GM12875 (cell line): Measurements from ENCODE around the gene FZD10.

Source experiments
- H3K4me3 ChIP-seq: one replicate; pipeline ENCODE4 v1.5.1; 2011; ENCODE audit warnings: low read depth, low read length, control low read depth
- CTCF ChIP-seq: IDR thresholded peaks from 2 replicates; pipeline ENCODE4 v1.5.1; 2011; ENCODE audit warnings: low read depth, mild to moderate bottlenecking, control low read depth, inconsistent platforms, low read length, moderate library complexity, borderline replicate concordance; ENCODE audit not compliant: insufficient read depth

The FZD10 gene

GRCh38 chr12:130179191-130179590 lies 16.9 kb downstream of the FZD10 start:
- no peak for TF ChIP-seq CTCF
- no peak overlapping the region for H3K4me3 ChIP-seq

- no peak overlapping the region for H3K4me3 ChIP-seq
- no peak for TF ChIP-seq CTCF
These were observed 17.4 kb downstream of the FZD10 start for GRCh38 chr12:130179621-130180020.

- H3K4me3 ChIP-seq = no peak overlapping the region
These were observed 18.9 kb downstream of the FZD10 start for GRCh38 chr12:130181211-130181610.

GRCh38 chr12:130183585-130184370 lies 21.5 kb downstream of the FZD10 start:
- TF ChIP-seq CTCF = no peak
- no peak overlapping the region for H3K4me3 ChIP-seq

More at GRCh38 chr12:130181211-130181610, 18.9 kb downstream of the FZD10 start:
- no peak for TF ChIP-seq CTCF

GRCh38 chr12:130184404-130185090 lies 22.3 kb downstream of the FZD10 start:
- no peak overlapping the region for H3K4me3 ChIP-seq
- no peak for TF ChIP-seq CTCF

GRCh38 chr12:130185455-130186391 lies 23.5 kb downstream of the FZD10 start:
- TF ChIP-seq CTCF = no peak

More at GRCh38 chr12:130185455-130186391, 23.5 kb downstream of the FZD10 start:
- H3K4me3 ChIP-seq = no peak overlapping the region
